DLD1 (cell line): Measurements from ENCODE around the gene PTGES.
"Not testable (repeated sequence)": the region's sequence is repeated elsewhere in the genome, so short reads cannot be mapped to it uniquely, and the experiment has no call there.

Experiments
- in situ Hi-C: cut with HindIII; loops from 2 replicates; pipeline ENCODE4 v1.10.0; 2017; ENCODE audit warnings: low sequenced_read_pairs

Gene PTGES

DNA sequence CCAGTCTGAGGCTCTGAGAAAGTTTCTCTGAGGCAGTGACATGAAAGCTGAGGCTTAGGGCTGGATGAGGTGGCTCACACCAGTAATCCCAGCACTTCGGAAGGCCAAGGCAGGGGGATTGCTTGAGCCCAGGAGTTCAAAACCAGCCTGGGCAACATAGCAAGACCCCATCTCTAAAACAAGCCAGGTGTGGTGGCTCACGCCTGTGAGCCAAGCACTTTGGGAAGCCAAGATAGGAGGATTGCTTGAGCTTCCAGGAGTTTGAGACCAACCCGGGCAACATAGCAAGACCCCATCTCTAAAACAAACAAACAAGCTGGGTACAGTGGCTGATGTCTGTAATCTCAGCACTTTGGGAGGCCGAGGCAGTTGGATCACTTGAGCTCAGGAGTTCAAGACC lies 3.8 kb downstream of the PTGES start:
- in situ Hi-C loops = not testable (repeated sequence)

GRCh38 chr9:129748249-129748648 lies 4.6 kb downstream of the PTGES start:
- in situ Hi-C loops = no loop called here

GRCh38 chr9:129746092-129746777 lies 6.6 kb downstream of the PTGES start:
- in situ Hi-C loops = no loop called here

GRCh38 chr9:129745200-129745599 lies 7.6 kb downstream of the PTGES start:
- in situ Hi-C loops = no loop called here

DNA sequence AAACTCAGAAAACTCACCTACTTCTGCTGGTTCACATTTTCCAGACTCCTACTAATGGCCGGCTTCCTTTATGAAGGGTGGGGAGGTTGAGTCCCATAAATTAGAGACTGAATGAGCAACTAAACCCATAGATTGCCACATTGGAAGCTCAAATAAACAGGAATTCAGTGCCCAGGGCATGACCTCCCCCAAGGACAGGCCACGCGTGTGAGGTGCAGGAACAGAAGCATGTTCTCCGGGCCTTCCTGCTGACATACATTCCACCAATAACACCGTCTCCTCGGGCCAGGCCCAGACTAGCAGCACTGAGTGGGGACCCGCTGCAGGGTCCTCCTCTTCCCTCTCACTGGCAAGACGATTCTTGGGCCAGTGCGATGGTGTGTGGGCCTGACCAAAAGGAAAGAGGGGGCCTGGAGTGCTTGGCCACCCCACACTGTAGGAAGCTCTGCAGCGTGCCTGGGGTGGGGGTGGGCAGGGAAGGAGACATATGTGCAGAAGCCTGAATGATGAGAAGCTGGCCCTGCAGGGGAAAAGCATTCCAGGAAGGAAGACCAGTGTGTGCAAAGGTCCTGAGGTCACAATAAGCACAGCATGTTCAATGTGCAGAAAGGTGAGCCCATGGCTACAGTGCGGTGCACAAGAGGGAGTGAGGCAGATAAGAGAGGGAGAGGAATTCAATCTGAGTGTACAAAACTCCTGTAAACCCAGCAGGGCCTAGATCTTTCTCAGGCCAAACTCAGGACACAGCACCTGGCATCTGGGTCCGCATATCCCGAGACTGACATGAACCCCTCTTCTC lies 12.0 kb downstream of the PTGES start:
- in situ Hi-C loops = no loop called here

DNA sequence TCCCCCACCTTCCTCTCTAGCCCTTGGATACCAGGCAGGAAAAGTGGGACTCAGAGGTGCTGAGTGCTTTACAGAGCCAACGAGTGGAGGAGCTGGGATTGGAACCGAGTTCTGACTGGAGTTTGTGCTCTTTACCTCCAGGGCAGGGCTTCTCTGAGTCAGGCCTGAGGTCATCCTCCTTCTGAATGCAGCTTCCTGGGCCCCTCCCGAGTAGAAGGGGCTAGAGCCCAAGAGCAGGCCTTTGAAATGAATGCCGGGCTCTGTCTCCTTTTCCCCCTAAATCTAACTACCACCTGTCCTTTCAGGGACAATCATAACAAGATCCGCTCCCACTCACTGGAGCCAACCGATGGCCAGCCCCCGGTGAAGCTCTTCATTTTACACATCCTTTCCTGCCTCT lies 12.7 kb downstream of the PTGES start:
- in situ Hi-C loops = no loop called here

- in situ Hi-C loops = no loop called here
Measured at GRCh38 chr9:129739432-129739831, 13.4 kb downstream of the PTGES start.

DNA sequence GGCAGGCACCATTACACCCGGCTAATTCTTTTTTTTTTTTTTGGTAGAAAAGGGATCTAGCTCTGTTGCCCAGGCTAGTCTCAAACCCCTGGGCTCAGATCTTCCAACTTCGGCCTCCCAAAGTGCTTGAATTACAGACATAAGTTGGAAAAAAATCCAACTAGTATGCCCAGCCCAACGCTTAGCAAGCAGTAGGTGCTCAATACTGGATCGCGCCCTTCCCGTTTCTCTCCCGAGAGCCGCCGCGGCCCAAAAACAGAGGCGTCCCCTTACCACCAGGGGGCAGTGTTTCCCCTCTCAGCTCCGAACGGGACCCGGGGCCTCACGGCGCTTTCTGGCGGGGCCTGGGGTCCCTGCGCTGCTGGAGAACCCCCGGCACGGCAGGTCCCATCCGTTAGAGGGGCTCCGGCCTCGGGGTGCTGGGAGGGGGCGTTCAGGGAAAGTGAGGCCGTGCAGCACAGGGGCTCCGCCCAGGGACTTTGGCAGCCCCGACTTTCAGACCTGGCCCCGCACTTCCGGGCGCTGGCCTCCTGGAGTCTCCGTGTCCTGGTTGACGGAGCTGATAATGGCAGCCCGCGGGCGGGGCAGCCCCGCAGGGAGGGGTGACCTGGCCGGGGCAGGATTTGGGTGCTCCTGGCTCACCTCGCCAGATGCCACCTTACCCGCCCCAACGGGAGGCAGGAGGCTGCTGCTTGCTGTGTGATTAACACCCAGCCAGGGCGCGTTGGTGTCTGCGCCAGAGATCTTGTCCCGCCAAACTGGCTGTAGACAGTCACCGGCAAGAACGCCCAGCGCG lies 15.2 kb downstream of the PTGES start:
- in situ Hi-C loops = no loop called here

DNA sequence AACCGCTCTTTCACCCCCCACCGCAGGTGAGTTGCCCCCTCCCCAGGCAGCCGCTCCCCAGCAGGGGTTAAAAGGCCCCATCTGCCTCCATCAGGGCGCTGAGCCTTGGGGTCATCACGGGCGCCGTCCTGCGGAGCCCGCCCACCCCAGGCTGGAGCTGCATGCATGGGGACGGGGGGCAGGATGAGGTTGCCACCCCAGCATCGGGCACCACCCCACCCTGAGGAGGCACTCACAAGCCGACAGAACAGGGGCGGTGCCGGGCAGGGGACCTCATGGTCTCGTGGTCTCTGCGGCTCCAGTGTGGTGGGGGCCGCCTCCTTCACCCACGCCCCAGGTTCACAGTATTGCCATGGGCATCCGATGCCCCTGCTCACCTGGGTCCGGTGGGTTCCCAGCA lies 16.5 kb downstream of the PTGES start:
- in situ Hi-C loops = no loop called here

DNA sequence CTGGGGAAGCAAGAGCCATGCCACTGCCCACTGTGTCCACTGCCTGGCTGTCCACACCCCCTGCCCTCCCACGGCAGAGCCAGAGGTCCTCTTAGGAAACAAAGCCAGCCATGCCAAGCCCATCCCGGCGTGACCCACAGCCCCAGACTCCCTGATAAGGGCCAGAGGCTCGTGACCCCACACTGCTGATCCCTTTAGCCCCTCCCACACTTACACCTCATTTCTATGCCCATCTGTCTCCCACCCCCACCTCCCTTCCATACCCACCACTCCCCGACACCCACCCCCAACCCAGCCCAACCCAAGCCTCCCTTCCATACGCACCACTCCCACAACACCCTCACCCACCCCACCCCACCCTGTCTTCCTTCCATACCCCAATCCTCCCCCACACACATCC lies 17.3 kb downstream of the PTGES start:
- in situ Hi-C loops = no loop called here

DNA sequence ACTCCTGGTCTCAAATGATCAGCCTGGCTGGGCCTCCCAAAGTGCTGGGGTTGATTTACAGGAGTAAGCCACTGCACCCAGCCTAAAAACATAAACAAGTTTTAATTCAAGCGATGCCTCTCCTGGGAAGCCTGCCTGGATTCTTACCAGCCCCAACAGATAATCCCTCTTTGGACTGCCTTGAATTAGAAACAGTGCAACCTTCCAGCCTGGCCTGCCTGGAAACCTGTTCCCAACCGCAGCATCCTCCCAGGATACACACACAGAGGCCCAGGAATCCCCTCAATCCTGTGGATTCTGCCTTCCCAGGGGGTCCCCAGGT lies 19.2 kb downstream of the PTGES start:
- in situ Hi-C loops = no loop called here

- in situ Hi-C loops = no loop called here
Measured at GRCh38 chr9:129732946-129733631, 19.8 kb downstream of the PTGES start.

DNA sequence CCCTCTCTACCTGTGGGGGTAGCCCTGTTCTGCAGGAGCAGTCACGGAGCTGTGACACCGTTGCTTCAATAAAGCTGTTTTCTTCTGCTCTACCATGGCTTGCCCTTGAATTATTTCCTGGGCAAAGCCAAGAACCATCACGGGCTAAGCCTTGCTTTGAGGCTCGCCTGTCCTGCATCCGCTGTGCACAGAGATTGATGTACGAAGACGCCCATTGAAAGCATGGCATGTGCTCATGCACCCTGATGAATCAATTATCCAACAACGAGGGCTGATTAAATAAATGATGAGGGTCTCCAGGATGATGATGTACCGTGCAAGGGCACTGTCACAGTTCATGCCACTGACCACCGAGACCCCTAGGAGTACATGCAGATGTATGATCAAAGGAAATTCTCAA lies 20.7 kb downstream of the PTGES start:
- in situ Hi-C loops = no loop called here

GRCh38 chr9:129731477-129732085 lies 21.3 kb downstream of the PTGES start:
- in situ Hi-C loops = no loop called here

- in situ Hi-C loops = loop anchor here (5.0 kb wide), 2 partner anchors 49 to 96 kb away; no protein-coding TSS in a partner anchor
Measured at GRCh38 chr9:129728744-129729143, 24.1 kb downstream of the PTGES start.

GRCh38 chr9:129726322-129727160 lies 26.3 kb downstream of the PTGES start:
- in situ Hi-C loops = loop anchor here (5.0 kb wide), 2 partner anchors 51 to 94 kb away; no protein-coding TSS in a partner anchor

DNA sequence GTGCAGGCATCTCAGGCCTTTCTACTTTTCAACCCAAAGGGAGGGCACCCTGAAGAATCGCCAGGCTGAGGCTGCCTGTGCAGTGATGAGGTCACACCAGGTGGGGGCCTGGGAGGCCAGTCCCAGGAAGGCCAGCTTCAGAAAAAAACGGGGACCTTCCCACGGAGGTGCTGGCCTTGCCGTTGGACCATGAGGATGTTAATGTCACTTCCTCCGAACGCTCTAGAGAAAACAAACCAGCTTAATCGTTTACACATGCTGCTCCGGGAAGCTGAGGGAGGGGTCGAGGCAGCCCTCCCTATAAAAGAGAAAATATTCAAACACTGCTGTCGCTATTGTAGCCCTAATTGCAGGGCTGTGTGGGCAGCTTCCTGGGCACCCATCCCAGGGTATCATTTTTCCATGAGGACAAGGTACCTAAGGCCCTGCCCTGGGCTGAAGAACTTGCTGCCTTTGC lies 27.0 kb downstream of the PTGES start:
- in situ Hi-C loops = loop anchor here (5.0 kb wide), 2 partner anchors 51 to 94 kb away; no protein-coding TSS in a partner anchor

DNA sequence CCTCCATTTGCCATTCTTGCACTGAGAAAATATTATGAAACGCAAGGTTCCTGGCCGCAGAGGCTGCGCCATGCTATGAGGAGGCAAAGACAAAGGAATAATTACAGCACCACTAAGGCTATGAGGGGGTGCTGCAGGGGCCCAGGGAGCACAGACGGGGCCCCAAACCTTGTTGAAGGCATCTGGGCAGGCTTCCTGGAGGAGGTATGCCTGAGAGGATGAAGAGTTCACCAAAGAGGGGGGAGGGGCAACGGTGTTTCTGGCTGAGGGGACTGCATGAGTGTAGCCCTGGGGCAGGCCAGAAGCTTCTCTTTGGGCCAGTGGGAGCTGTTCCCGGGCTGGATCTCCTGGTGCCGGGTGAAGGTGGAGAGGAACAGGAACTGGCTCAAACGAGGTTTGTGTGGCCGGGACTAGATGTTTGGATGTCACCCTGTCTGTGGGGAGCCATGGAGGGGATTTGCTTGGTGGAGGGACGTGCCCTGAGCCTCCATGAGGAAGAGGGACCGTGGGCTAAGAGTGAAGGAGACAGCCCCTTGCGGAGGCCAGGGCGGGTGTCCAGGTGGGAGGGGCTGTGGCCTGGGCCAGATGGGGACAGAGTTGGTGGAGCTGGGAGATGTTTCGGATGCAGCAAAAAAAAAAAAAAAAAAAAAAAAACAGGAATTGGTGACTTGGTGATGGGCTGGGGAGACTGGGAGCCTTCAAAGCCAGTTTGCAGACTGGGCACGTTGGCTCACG lies 28.2 kb downstream of the PTGES start:
- in situ Hi-C loops = loop anchor here (5.0 kb wide), 2 partner anchors 53 to 92 kb away; no protein-coding TSS in a partner anchor

GRCh38 chr9:129722913-129723312 lies 29.9 kb downstream of the PTGES start:
- in situ Hi-C loops = no loop called here
